HG02938 (cell line): ENCODE data around the gene LIPN.

Experiments used
- ATAC-seq: cut with Tn5 transposase; IDR thresholded peaks from one replicate; pipeline ENCODE4 v1.9.1; 2021; ENCODE audit warnings: mild to moderate bottlenecking, moderate library complexity; ENCODE audit not compliant: unreplicated experiment

Gene LIPN

GRCh38 chr10:88826388-88826787 is 66.6 kb downstream of the LIPN start:
- no peak for ATAC-seq

- ATAC-seq: no peak
Measured at GRCh38 chr10:88827671-88828070, 67.9 kb downstream of the LIPN start.

DNA sequence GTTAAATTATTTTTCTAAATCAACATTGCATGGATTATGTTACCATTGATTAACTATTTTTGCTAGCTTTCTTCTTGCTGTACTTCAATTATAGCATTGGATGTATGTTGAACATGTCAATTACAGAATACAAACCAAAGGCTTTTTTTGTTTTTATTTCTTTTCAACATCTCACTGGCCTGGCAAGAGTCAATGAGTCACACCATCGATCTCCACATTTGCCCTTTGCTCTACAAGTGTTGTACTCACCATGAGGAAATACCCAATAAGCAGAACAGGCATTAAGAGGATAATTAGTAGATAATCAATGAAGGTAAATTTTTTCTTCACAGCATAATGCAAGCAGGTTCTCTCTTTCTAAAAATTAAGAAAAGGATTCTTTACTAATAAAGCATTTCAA is 68.5 kb downstream of the LIPN start:
- ATAC-seq: no peak
